Fibroblast of lung (primary cell): ENCODE measurements around the gene RBBP8. TPM values are rescaled to one million over a fixed set of nuclear protein-coding genes. Genes with fewer than 3 reads are reported as not detected.

Experiments used
- DNase-seq, 2 donors: peaks; one replicate each; pipeline versions ENCODE4 v3.0.0 to v3.0.0-alpha.2; 2010; ENCODE audit warnings: low read depth in 2 of 2
- H2AFZ ChIP-seq: 2 replicates; pipeline ENCODE4 v1.5.1; 2012; ENCODE audit warnings: low read length, control low read depth, inconsistent platforms
- H3K27ac ChIP-seq: 2 replicates; pipeline ENCODE4 v1.5.1; 2011; ENCODE audit warnings: low read length, control low read depth; ENCODE audit not compliant: insufficient read depth
- H3K27me3 ChIP-seq: 2 replicates; pipeline ENCODE4 v1.5.1; 2011; ENCODE audit warnings: mild to moderate bottlenecking, low read length; ENCODE audit not compliant: control insufficient read depth, insufficient read depth
- H3K36me3 ChIP-seq: 2 replicates; pipeline ENCODE4 v1.5.1; 2011; ENCODE audit warnings: low read length; ENCODE audit not compliant: control insufficient read depth, insufficient read depth
- H3K4me1 ChIP-seq: 2 replicates; pipeline ENCODE4 v1.5.1; 2011; ENCODE audit warnings: low read length; ENCODE audit not compliant: control insufficient read depth, insufficient read depth; ENCODE audit errors: extremely low read depth
- H3K4me2 ChIP-seq: 2 replicates; pipeline ENCODE4 v1.5.1; 2011; ENCODE audit warnings: low read length, control low read depth; ENCODE audit not compliant: insufficient read depth; ENCODE audit errors: extremely low read depth
- H3K4me3 ChIP-seq, 4 experiments: fragments of 200-600 bp in 1 of 4; sonication (generic) in 1 of 4; replicated peaks in 1 of 4; 2 replicates each; pipeline ENCODE4 v1.5.1; 2011 to 2016; ENCODE audit warnings: low read length in 4 of 4, low read depth in 3 of 4, mild to moderate bottlenecking in 3 of 4, control low read depth in 2 of 4, inconsistent platforms in 1 of 4, mixed read lengths in 1 of 4; ENCODE audit not compliant: insufficient read depth in 1 of 4; ENCODE audit errors: control extremely low read depth in 1 of 4
- H3K79me2 ChIP-seq: 2 replicates; pipeline ENCODE4 v1.5.1; 2012; ENCODE audit warnings: mild to moderate bottlenecking, low read length, inconsistent platforms; ENCODE audit not compliant: control insufficient read depth, insufficient read depth
- H3K9ac ChIP-seq: 2 replicates; pipeline ENCODE4 v1.5.1; 2011; ENCODE audit warnings: mild to moderate bottlenecking, low read length, control low read depth; ENCODE audit not compliant: insufficient read depth
- H3K9me3 ChIP-seq: 2 replicates; pipeline ENCODE4 v1.5.1; 2012; ENCODE audit warnings: low read depth, low read length; ENCODE audit not compliant: control insufficient read depth, insufficient read depth
- H4K20me1 ChIP-seq: 2 replicates; pipeline ENCODE4 v1.5.1; 2011; ENCODE audit warnings: low read length; ENCODE audit not compliant: control insufficient read depth, insufficient read depth; ENCODE audit errors: extremely low read depth
- EZH2 ChIP-seq: IDR thresholded peaks from 2 replicates; pipeline ENCODE4 v1.5.1; 2012; ENCODE audit warnings: low read length, control low read depth, mild to moderate bottlenecking; ENCODE audit errors: missing control alignments
- polyA plus RNA-seq, 2 donors: library from polyadenylated mRNA; depleted of rRNA in 1 of 2; stranded (reverse) in 1 of 2; unstranded in 1 of 2; fragments of >200 nt; gene quantifications; 2 replicates each; pipeline ENCODE4 v1.2.1, GENCODE V29; 2011 to 2012; ENCODE audit warnings: missing spikeins in 1 of 2
- total RNA-seq: library from RNA; depleted of rRNA; stranded (reverse); fragments of >200 nt; gene quantifications from 2 replicates; pipeline ENCODE4 v1.2.1, GENCODE V29; 2014
- TF ChIP-seq, protein P1 (sequence below), 2 donors: IDR thresholded peaks in 1 of 2; conservative IDR thresholded peaks in 1 of 2; 1 replicate in 1 of 2; 2 replicates in 1 of 2; pipeline ENCODE4 v1.5.1; 2011 to 2012; ENCODE audit warnings: low read length in 2 of 2, control low read depth in 1 of 2, inconsistent platforms in 1 of 2, low read depth in 1 of 2, mild to moderate bottlenecking in 1 of 2

The RBBP8 gene
- total and polyA plus RNA-seq, 2 donors (not counting 1 experiment from before 2014, with no cell fraction given): 17.8 to 21.0 TPM

DNA sequence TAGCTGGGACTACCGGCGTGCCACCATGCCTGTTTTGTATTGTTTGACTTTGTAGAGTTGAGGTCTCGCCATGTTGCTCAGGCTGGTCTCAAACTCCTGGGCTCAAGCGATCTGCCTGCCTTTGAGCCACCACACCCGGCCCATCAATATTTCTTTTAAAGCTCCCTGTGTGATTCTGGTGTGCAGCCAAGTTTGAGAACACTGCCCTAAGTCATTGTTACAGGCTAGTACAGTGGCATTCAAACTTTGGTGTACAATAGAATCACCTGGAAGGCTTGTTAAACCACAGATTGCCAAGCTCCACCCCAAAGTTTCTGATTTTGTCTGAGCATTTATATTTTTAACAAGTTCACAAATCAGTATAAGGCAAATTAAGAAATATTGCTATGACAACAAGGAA lies 99.9 kb downstream of the RBBP8 start:
- Histone ChIP-seq H3K9ac (no peak overlapping the region), H4K20me1 (no peaks in the 10 kb centered on the region)
- TF ChIP-seq EZH2: no peak
- TF ChIP-seq, protein P1, sequence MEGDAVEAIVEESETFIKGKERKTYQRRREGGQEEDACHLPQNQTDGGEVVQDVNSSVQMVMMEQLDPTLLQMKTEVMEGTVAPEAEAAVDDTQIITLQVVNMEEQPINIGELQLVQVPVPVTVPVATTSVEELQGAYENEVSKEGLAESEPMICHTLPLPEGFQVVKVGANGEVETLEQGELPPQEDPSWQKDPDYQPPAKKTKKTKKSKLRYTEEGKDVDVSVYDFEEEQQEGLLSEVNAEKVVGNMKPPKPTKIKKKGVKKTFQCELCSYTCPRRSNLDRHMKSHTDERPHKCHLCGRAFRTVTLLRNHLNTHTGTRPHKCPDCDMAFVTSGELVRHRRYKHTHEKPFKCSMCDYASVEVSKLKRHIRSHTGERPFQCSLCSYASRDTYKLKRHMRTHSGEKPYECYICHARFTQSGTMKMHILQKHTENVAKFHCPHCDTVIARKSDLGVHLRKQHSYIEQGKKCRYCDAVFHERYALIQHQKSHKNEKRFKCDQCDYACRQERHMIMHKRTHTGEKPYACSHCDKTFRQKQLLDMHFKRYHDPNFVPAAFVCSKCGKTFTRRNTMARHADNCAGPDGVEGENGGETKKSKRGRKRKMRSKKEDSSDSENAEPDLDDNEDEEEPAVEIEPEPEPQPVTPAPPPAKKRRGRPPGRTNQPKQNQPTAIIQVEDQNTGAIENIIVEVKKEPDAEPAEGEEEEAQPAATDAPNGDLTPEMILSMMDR (conservative IDR thresholded peaks at IDR 0.05 in 1 of 2, IDR thresholded peaks at IDR 0.05 in 1 of 2; ENCODE audit: low read depth in 1 of 2, low read length in 2 of 2): no peak

DNA sequence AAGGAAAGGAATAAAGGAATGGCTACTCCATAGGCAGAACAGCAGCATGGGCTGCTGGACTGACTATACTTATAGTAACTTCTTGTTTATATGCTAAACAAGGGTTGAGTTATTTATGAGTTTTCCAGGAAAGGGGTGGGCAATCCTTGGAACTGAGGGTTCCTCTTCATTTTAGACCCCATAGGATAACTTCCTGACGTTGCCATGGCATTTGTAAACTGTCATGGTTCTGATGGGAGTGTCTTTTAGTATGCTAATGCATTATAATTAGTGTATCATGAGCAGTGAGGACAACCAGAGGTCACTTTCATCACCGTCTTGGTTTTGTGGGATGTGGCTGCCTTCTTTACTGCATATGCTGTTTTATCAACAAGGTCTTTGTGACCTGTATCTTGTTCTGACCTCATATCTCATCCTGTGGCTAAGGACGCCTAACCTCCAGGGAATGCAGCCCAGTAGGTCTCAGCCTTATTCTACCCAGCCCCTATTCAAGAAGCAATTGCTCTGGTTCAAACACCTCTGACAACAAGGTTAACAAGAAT lies 103.6 kb downstream of the RBBP8 start:
- TF ChIP-seq, protein P1 (conservative IDR thresholded peaks at IDR 0.05 in 1 of 2, IDR thresholded peaks at IDR 0.05 in 1 of 2; ENCODE audit: low read depth in 1 of 2, low read length in 2 of 2): no peak
- TF ChIP-seq EZH2: no peak
- Histone ChIP-seq H3K9me3 (no peaks in the 10 kb centered on the region), H3K79me2 (no peaks in the 10 kb centered on the region), H3K27ac (no peak overlapping the region), H3K9ac (no peak overlapping the region), H3K4me2 (no peak overlapping the region), H4K20me1 (no peaks in the 10 kb centered on the region), H3K27me3 (no peaks in the 10 kb centered on the region), H2AFZ (no peak overlapping the region), H3K4me3 (no peak overlapping the region), H3K4me1 (peaks cover 5% of the 10 kb centered on the region), H3K36me3 (no peaks in the 10 kb centered on the region)
- no peak for DNase-seq

More for the DNA sequence above, 99.9 kb downstream of the RBBP8 start:
- Histone ChIP-seq H3K36me3 (no peaks in the 10 kb centered on the region), H3K4me2 (no peak overlapping the region), H3K79me2 (no peaks in the 10 kb centered on the region), H3K27ac (no peak overlapping the region), H3K4me3 (no peak overlapping the region), H2AFZ (no peak overlapping the region), H3K9me3 (no peaks in the 10 kb centered on the region), H3K4me1 (peaks cover 5% of the 10 kb centered on the region), H3K27me3 (no peaks in the 10 kb centered on the region)
- no peak for DNase-seq

DNA sequence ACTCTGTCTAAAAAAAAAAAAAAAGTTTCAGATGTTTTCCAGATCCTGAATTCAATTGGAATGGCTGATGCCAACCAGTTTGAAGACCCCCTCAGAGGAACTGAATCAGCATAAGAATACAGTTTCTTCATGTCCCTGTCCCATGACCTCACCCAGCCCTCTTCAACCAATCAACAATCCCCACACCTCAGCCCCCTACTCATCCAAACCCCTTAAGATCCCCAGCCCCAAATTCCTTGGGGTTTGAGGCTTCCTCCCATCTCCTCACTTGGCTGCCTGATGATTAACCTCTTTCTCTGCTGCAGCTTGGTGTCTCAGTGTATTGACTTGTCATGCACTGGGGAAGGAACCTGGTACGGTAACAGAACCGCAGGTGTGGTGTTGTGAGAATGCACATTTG lies 104.5 kb downstream of the RBBP8 start:
- DNase-seq: no peak
- H3K9me3 ChIP-seq: no peaks in the 10 kb centered on the region
- no peaks in the 10 kb centered on the region for H3K36me3 ChIP-seq
- no peak overlapping the region for H2AFZ ChIP-seq
- H3K4me2 ChIP-seq: no peak overlapping the region
- no peak for TF ChIP-seq EZH2
- TF ChIP-seq, protein P1 (conservative IDR thresholded peaks at IDR 0.05 in 1 of 2, IDR thresholded peaks at IDR 0.05 in 1 of 2; ENCODE audit: low read depth in 1 of 2, low read length in 2 of 2): no peak
- no peaks in the 10 kb centered on the region for H3K27me3 ChIP-seq
- H3K4me3 ChIP-seq: no peak overlapping the region
- no peaks in the 10 kb centered on the region for H3K4me1 ChIP-seq
- no peak overlapping the region for H3K27ac ChIP-seq
- H4K20me1 ChIP-seq: no peaks in the 10 kb centered on the region
- H3K79me2 ChIP-seq: no peaks in the 10 kb centered on the region
- H3K9ac ChIP-seq: no peak overlapping the region
